Measurements from ENCODE around the gene NCOA3.

GRCh38 chr20:47552996-47553395, 51.3 kb downstream of the NCOA3 start:
- TF ChIP-seq, protein P1, sequence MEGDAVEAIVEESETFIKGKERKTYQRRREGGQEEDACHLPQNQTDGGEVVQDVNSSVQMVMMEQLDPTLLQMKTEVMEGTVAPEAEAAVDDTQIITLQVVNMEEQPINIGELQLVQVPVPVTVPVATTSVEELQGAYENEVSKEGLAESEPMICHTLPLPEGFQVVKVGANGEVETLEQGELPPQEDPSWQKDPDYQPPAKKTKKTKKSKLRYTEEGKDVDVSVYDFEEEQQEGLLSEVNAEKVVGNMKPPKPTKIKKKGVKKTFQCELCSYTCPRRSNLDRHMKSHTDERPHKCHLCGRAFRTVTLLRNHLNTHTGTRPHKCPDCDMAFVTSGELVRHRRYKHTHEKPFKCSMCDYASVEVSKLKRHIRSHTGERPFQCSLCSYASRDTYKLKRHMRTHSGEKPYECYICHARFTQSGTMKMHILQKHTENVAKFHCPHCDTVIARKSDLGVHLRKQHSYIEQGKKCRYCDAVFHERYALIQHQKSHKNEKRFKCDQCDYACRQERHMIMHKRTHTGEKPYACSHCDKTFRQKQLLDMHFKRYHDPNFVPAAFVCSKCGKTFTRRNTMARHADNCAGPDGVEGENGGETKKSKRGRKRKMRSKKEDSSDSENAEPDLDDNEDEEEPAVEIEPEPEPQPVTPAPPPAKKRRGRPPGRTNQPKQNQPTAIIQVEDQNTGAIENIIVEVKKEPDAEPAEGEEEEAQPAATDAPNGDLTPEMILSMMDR (IDR thresholded peaks at IDR 0.05; ENCODE audit: low read depth, low read length, poor library complexity, severe bottlenecking), result no peak
- no peak for TF ChIP-seq EZH2phosphoT487 (IDR thresholded peaks at IDR 0.05; ENCODE audit: borderline replicate concordance, low read length)
